Endothelial cell of umbilical vein (primary cell): Measurements from ENCODE around the gene ZNF462. TPM values are rescaled to one million over a fixed set of nuclear protein-coding genes. Genes with fewer than 3 reads are reported as not detected.

Source experiments
- BruUV-seq: library from RNA; stranded (reverse); fragments of 400-500 nt; replicated peaks from 2 replicates; lab custom pipeline; 2021; lab: Mats Ljungman, UMichigan
- CTCF ChIA-PET: fragments of 300-600, 350-600 bp; sonication (Branson Sonifier 250); formaldehyde crosslinking; loops from one replicate; lab custom pipeline; 2021; ENCODE audit warnings: antibody characterized with exemption, inconsistent platforms; lab: Charles Lee
- POLR2A ChIA-PET: fragments of 300-600, 350-600 bp; sonication (Branson Sonifier 250); formaldehyde crosslinking; loops from one replicate; lab custom pipeline; 2021; ENCODE audit warnings: antibody characterized with exemption, inconsistent platforms; lab: Charles Lee
- DNase-seq: peaks from one replicate; pipeline ENCODE4 v3.0.0-alpha.2; 2011; ENCODE audit warnings: low read depth, low spot score
- FAIRE-seq: peaks from 2 replicates; lab custom pipeline; 2011; peaks lifted over from hg19 to GRCh38; lab: Jason Lieb, UNC
- H2AFZ ChIP-seq: 2 replicates; pipeline ENCODE4 v1.6.0; 2012; ENCODE audit warnings: low read depth, low read length, control low read depth, inconsistent platforms
- H3K27ac ChIP-seq: 2 replicates; pipeline ENCODE4 v1.5.1; 2011; ENCODE audit warnings: low read depth, mild to moderate bottlenecking, control low read depth, low read length, moderate library complexity; ENCODE audit not compliant: insufficient read depth
- H3K27me3 ChIP-seq, 2 experiments: 2 replicates each; pipeline versions ENCODE4 v1.6.0 to v1.6.1; 2011; ENCODE audit warnings: low read length in 2 of 2, mixed read lengths in 1 of 2; ENCODE audit not compliant: control insufficient read depth in 2 of 2, insufficient read depth in 2 of 2
- H3K36me3 ChIP-seq, 2 experiments: 2 replicates in 1 of 2; 3 replicates in 1 of 2; pipeline ENCODE4 v1.5.1; 2011; ENCODE audit warnings: low read length in 2 of 2, mild to moderate bottlenecking in 1 of 2, moderate library complexity in 1 of 2; ENCODE audit not compliant: control insufficient read depth in 2 of 2, insufficient read depth in 2 of 2; ENCODE audit errors: extremely low read depth in 1 of 2
- H3K4me1 ChIP-seq: 3 replicates; pipeline ENCODE4 v1.5.1; 2011; ENCODE audit warnings: mild to moderate bottlenecking, low read length; ENCODE audit not compliant: control insufficient read depth, insufficient read depth; ENCODE audit errors: extremely low read depth
- H3K4me2 ChIP-seq: 2 replicates; pipeline ENCODE4 v1.6.1; 2011; ENCODE audit warnings: low read length, control low read depth, mixed read lengths; ENCODE audit not compliant: insufficient read depth
- H3K4me3 ChIP-seq, 3 experiments: fragments of 200-600 bp in 1 of 3; sonication (generic), shearing (Covaris generic) in 1 of 3; replicated peaks in 1 of 3; 2 replicates each; pipeline ENCODE4 v1.5.1; 2011 to 2016; ENCODE audit warnings: control low read depth in 3 of 3, low read length in 3 of 3, mild to moderate bottlenecking in 2 of 3, inconsistent platforms in 1 of 3, low read depth in 1 of 3, moderate library complexity in 1 of 3; ENCODE audit not compliant: insufficient read depth in 1 of 3
- H3K79me2 ChIP-seq: 2 replicates; pipeline ENCODE4 v1.6.0; 2012; ENCODE audit warnings: low read length, inconsistent platforms; ENCODE audit not compliant: control insufficient read depth, insufficient read depth
- H3K9ac ChIP-seq: replicated peaks from 2 replicates; pipeline ENCODE3; 2011; ENCODE audit warnings: low read length, control low read depth; ENCODE audit not compliant: insufficient read depth; ENCODE audit errors: extremely low read depth
- H3K9me1 ChIP-seq: replicated peaks from 3 replicates; pipeline ENCODE4 v1.6.0; 2011; ENCODE audit warnings: mild to moderate bottlenecking, low read length; ENCODE audit not compliant: control insufficient read depth, insufficient read depth; ENCODE audit errors: extremely low read depth
- H3K9me3 ChIP-seq: replicated peaks from 2 replicates; pipeline ENCODE4 v1.5.1; 2012; ENCODE audit warnings: low read length, inconsistent platforms; ENCODE audit not compliant: control insufficient read depth, insufficient read depth
- H4K20me1 ChIP-seq: replicated peaks from 2 replicates; pipeline ENCODE3; 2011; ENCODE audit warnings: mild to moderate bottlenecking, low read length; ENCODE audit not compliant: control insufficient read depth, insufficient read depth; ENCODE audit errors: extremely low read depth
- EZH2 ChIP-seq: IDR thresholded peaks from 2 replicates; pipeline ENCODE4 v1.6.1; 2012; ENCODE audit warnings: borderline replicate concordance, low read depth, mild to moderate bottlenecking, moderate library complexity, low read length, inconsistent platforms; ENCODE audit not compliant: severe bottlenecking
- FOS ChIP-seq: IDR thresholded peaks from 2 replicates; pipeline ENCODE4 v1.6.1; 2011; ENCODE audit warnings: mild to moderate bottlenecking, low read length, moderate library complexity, borderline replicate concordance; ENCODE audit not compliant: insufficient read depth
- GATA2 ChIP-seq: IDR thresholded peaks from 2 replicates; pipeline ENCODE4 v1.7.0; 2011; ENCODE audit warnings: low read depth, mild to moderate bottlenecking, moderate library complexity, mixed read lengths, low read length; ENCODE audit not compliant: insufficient read length, insufficient read depth
- JUN ChIP-seq: IDR thresholded peaks from 2 replicates; pipeline ENCODE4 v1.6.1; 2011; ENCODE audit warnings: borderline replicate concordance, low read depth; ENCODE audit not compliant: insufficient read length, insufficient read depth
- MYC ChIP-seq: IDR thresholded peaks from one replicate; pipeline ENCODE4 v1.6.1; 2011; ENCODE audit warnings: mild to moderate bottlenecking, low read depth, low read length
- POLR2A ChIP-seq: IDR thresholded peaks from 2 replicates; pipeline ENCODE4 v1.6.1; 2012; ENCODE audit warnings: low read depth, mild to moderate bottlenecking, control low read depth, low read length
- POLR2AphosphoS5 ChIP-seq: IDR thresholded peaks from 2 replicates; pipeline ENCODE4 v1.6.1; 2012; ENCODE audit warnings: low read depth, mild to moderate bottlenecking, control low read depth, low read length, moderate library complexity; ENCODE audit not compliant: insufficient read depth
- dilution Hi-C: fragments of 300-500 bp; cut with MboI; formaldehyde crosslinking; loops from one replicate; pipeline ENCODE4 v1.15.0; 2019; ENCODE audit warnings: low sequenced_read_pairs; ENCODE audit not compliant: extremely low pct_ligation_motif_present
- intact Hi-C: fragments of 100-400 bp; cut with micrococcal nuclease; formaldehyde crosslinking; loops from one replicate; pipeline ENCODE4 v1.10.0; 2022
- polyA plus RNA-seq, 4 experiments: library from polyadenylated mRNA; depleted of rRNA in 3 of 4; stranded (reverse) in 3 of 4; unstranded in 1 of 4; fragments of >200 nt; gene quantifications; 2 replicates each; pipeline versions ENCODE4 v1.2.1 to v1.2.3, GENCODE V29; 2011 to 2012; ENCODE audit warnings: missing spikeins in 1 of 4
- total RNA-seq: library from RNA; stranded (reverse); gene quantifications from 2 replicates; pipeline ENCODE4 v1.2.3, GENCODE V29; 2021
- TF ChIP-seq, protein P1 (sequence below): IDR thresholded peaks from 2 replicates; pipeline ENCODE4 v1.6.1; 2011; ENCODE audit not compliant: insufficient read depth, insufficient read length
- TF ChIP-seq, protein P2 (sequence below), 2 donors: IDR thresholded peaks; 1 replicate in 1 of 2; 2 replicates in 1 of 2; pipeline ENCODE4 v1.5.1; 2011; ENCODE audit warnings: low read length in 2 of 2, mild to moderate bottlenecking in 2 of 2, moderate library complexity in 2 of 2, control low read depth in 1 of 2, inconsistent platforms in 1 of 2, low read depth in 1 of 2; ENCODE audit not compliant: insufficient read depth in 1 of 2; ENCODE audit errors: extremely low read depth in 1 of 2

The ZNF462 gene
- total and polyA plus RNA-seq, 2 donors (not counting 3 experiments of a cell fraction or from before 2014, with no cell fraction given) = 6.2 to 24.7 TPM

DNA sequence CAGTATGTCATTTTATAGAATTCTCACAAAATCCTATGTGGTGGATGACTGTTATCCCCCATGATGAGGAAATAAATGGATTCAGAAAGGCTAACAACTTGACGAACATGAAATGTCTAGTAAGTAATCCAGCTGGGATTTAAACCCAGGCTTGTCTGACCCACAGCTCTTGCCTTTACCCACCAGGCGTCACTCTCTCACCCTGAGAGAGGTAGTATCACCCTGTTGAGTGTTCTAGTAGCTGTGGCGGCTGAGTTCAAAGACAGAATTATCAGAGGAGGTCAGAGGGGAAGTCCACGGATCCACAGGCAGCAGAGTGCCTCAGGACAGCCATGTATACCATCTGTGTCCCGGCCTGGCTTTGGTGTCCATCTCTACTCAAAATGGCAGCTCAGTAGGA, 113.8 kb downstream of the ZNF462 start:
- no peaks in the 10 kb centered on the region for H3K9me3 ChIP-seq
- no peak overlapping the region for H2AFZ ChIP-seq
- H3K4me1 ChIP-seq = no peaks in the 10 kb centered on the region
- H3K27ac ChIP-seq = no peak overlapping the region
- intact Hi-C loops = no loop called here
- no peak overlapping the region for H3K4me2 ChIP-seq
- peaks cover 3 to 24% of the 10 kb centered on the region in 2 experiments for H3K36me3 ChIP-seq
- DNase-seq (no peak), FAIRE-seq (no peak)
- ChIA-PET CTCF (no interaction called here), POLR2A (no interaction called here)
- no peak overlapping the region for H3K9ac ChIP-seq
- H3K4me3 ChIP-seq = no peak overlapping the region
- no TSS peak for BruUV-seq
- no peaks in the 10 kb centered on the region for H3K9me1 ChIP-seq
- TF ChIP-seq EZH2 = no peak
- TF ChIP-seq FOS = no peak
- TF ChIP-seq POLR2AphosphoS5 = no peak
- TF ChIP-seq JUN = no peak
- TF ChIP-seq, protein P1, sequence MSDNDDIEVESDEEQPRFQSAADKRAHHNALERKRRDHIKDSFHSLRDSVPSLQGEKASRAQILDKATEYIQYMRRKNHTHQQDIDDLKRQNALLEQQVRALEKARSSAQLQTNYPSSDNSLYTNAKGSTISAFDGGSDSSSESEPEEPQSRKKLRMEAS = no peak
- TF ChIP-seq POLR2A = no peak
- no peak for TF ChIP-seq GATA2
- no peak for TF ChIP-seq MYC
- TF ChIP-seq, protein P2, sequence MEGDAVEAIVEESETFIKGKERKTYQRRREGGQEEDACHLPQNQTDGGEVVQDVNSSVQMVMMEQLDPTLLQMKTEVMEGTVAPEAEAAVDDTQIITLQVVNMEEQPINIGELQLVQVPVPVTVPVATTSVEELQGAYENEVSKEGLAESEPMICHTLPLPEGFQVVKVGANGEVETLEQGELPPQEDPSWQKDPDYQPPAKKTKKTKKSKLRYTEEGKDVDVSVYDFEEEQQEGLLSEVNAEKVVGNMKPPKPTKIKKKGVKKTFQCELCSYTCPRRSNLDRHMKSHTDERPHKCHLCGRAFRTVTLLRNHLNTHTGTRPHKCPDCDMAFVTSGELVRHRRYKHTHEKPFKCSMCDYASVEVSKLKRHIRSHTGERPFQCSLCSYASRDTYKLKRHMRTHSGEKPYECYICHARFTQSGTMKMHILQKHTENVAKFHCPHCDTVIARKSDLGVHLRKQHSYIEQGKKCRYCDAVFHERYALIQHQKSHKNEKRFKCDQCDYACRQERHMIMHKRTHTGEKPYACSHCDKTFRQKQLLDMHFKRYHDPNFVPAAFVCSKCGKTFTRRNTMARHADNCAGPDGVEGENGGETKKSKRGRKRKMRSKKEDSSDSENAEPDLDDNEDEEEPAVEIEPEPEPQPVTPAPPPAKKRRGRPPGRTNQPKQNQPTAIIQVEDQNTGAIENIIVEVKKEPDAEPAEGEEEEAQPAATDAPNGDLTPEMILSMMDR (IDR thresholded peaks at IDR 0.05; ENCODE audit: extremely low read depth in 1 of 2, insufficient read depth in 1 of 2, low read depth in 1 of 2, low read length in 2 of 2) = no peak
- H3K27me3 ChIP-seq = no peaks in the 10 kb centered on the region
- dilution Hi-C loops = no loop called here
- no peaks in the 10 kb centered on the region for H3K79me2 ChIP-seq
- no peaks in the 10 kb centered on the region for H4K20me1 ChIP-seq
